GM19099 (cell line): ENCODE data around the gene FBXO21.

ENCODE experiments used
- POLR2A ChIP-seq: IDR thresholded peaks from 3 replicates; pipeline ENCODE4 v1.6.1; 2011; ENCODE audit warnings: low read depth; ENCODE audit not compliant: insufficient read length; ENCODE audit errors: extremely low read depth

FBXO21 gene

GRCh38 chr12:117190210-117190781 lies at the start of gene FBXO21:
FBXO21 (minus strand) TSS chr12:117190470; CDS start chr12:117190456, 14 bp downstream.
- peak; percentile 93 for TF ChIP-seq POLR2A

GRCh38 chr12:117236456-117237001 lies 46.3 kb upstream of the FBXO21 start:
- TF ChIP-seq POLR2A = no peak

DNA sequence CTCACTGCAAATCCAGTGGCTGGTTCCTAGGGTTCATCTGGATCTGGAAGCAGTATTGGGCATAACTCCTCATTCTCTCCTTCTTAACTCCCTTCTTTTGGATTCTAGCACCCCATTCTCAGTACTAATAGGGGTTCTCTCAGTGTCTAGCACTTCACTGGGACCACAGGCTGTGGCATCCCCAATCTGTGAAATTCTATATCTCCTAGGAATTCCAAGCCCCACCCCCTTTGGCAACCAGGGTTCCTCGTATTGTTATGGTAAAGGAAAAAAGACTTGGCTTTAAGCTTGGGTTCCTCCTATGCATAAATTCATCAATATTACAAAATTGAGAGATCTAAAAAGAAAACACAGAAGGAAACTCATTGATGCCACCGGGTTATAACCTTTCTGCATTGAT lies 45.0 kb upstream of the FBXO21 start:
- TF ChIP-seq POLR2A = no peak

DNA sequence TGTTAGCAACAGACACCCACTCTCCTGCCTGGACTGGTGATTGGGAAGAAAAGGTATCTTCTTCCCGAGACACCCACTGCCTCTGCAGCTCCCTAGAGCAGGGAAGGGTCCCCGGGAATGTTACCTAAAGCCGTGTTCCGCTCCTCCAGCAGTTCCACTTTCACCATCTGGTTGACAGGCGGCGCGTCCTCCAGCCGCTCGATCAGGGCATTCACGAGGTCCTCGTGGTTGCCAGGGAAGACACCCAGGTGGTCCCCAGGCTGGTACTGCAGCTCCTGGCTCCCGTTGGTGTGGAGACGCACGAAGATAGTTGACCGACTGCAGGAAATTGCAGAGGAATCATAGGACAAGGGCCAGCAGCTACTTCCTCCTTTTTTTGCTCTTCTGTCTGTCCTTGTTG lies 44.2 kb upstream of the FBXO21 start:
- TF ChIP-seq POLR2A = no peak

DNA sequence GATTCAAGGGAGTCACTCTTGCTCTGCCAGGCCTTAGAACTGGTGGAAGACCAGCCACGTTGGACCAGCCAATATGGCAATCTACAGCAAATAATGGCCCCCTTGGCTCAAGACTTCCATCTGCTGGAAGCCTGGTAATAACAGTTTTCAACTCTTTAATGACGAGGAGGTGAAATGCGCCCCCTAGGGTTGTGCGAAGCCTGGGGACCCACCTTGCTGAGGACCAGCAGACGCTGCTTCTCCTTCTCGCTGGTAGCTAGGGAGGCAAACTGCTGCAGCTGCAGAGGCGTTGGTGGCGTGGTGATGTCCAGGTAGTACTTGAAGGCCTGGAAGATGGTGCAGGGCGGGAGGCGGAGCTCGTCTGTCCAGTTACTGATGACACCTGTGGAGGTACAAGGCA lies 41.5 kb upstream of the FBXO21 start:
- no peak for TF ChIP-seq POLR2A

DNA sequence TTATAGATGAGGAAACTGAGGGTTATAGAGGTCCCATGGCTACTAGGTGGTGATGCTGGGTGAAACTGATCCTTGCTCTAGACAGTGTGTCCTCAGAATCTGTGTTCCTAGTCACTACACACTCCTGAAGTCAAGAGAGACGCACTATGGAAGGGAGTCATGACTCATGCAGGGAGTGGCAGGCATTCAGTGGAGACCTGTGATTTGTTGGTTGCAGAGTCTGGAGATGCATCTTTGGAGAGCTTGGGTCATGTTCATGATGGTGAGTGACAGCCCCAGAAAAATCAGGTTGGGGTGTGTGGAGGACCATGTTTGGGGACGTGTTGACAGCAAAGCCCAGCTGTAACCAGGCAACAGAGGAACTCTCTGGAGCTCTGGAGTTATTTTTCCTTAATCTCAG lies 38.0 kb upstream of the FBXO21 start:
- TF ChIP-seq POLR2A = no peak

GRCh38 chr12:117227000-117227653 lies 36.9 kb upstream of the FBXO21 start:
- no peak for TF ChIP-seq POLR2A

GRCh38 chr12:117226505-117226904 lies 36.2 kb upstream of the FBXO21 start:
- no peak for TF ChIP-seq POLR2A

GRCh38 chr12:117225179-117225578 lies 34.9 kb upstream of the FBXO21 start:
- TF ChIP-seq POLR2A = no peak

- no peak for TF ChIP-seq POLR2A
Measured at GRCh38 chr12:117218149-117218548, 27.9 kb upstream of the FBXO21 start.

DNA sequence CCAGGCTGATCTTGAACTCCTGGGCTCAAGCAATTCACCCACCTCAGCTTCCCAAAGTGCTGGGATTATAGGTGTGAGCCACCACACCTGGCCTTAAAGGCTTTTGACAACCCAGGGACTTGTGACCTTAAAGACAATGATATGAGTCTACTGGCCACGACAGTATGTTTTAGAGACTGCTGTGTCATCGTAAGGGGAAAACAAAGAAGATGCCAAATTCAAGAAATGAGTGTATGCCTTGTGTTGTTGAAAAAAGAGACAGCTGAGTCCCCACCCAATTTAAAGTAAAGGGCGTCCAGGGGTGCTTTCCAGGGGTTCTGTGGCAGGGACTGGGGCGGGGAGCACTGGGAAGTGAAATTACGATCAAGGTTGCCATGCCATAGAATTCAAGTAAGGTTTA lies 26.4 kb upstream of the FBXO21 start:
- no peak for TF ChIP-seq POLR2A

DNA sequence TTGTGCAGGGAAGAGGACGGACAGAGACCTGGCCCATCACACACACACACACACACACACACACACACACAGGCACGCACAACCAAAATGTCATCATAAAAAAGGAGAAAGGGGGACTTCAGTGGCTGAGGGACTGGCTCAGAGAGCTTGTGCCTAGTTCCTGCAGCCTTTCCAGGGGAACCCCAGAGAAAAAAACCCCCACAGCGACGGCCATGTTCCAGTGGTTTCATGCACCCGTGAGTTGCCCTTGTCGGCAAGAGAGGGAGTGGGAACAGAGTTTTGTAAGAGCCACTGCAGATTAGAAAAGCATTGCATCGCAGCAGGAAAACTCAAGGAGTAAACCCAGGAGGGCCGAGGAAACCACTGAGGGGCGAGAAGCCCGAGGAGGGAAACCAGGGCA lies 24.5 kb upstream of the FBXO21 start:
- TF ChIP-seq POLR2A = no peak

GRCh38 chr12:117213295-117213808 lies 23.1 kb upstream of the FBXO21 start:
- TF ChIP-seq POLR2A = no peak

GRCh38 chr12:117212563-117213190 lies 22.4 kb upstream of the FBXO21 start:
- no peak for TF ChIP-seq POLR2A

DNA sequence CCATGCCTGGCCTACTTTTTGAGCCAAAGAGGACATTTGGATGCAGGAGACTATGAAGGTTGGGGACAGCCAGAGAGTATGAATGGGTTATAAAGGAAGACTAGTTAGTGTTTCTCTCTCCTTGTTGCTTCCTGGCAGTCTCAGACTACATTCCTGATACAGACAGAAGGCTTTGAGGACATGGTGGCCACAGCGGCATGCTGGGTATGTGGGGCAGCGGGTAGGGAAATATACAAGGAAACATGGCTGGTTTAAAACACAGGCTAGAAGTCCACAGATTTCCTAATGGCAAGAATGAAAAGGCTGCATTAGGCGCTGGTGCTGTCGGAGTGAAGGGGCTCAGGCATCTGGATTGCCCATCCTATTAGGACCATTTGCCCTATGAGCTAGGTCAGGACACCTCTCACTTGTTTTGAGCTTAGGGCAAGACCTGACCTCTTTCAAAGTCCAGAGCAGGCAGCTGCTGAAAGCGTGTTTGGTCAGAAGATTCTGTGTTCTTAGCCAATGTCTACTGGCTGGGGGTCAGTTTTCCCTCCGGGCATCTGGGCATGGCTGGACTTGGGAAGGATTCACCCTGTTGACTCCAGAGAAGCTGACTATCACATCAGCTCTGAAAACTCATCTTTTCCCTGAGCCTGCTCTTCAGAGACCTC lies 20.1 kb upstream of the FBXO21 start:
- no peak for TF ChIP-seq POLR2A

DNA sequence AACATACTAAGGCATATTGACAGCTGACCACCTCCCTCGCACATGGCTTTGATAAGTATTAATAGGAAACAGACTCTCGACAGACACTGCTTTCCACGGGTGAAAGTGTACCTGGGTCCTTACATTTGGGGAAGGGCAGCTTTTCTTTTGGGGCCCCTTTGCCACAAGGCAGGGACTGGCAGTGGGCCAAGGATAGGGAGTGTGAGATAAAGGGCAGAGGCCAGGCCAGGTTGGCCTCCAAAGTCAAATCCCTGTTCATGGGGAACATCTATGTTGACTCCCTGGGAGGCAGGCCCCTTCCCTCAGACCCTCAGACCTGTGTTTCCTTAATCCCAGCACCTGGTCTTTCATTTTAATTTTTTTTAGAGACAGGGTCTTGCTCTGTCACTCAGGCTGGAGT lies 19.4 kb upstream of the FBXO21 start:
- no peak for TF ChIP-seq POLR2A

DNA sequence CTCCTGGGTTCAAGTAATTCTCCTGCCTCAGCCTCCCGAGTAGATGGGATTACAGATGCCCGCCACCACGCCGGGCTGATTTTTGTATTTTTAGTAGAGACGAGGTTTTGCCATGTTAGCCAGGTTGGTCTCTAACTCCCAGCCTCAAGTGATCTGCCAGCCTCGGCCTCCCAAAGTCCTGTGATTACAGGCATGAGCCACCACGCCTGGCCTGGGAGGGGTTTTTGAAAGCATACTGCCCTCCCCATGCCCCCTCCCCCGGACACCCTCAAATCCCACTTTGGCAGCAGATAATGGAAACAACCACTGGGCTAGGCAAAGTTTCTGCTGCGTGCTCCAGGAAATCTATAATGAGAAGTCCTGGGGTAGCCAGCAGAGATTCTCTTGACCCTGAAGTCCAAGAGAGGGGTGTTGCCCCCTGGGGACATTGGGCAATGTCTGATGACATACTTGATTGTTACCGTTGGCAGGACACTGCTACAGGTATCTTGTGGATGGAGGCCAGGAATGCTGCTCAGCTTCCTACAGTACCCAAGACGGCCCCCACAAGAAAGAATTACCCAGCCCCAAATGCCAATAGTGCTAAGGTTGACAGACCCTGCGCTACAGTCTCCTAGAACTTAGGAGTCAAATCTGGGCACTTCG lies 18.7 kb upstream of the FBXO21 start:
- no peak for TF ChIP-seq POLR2A
